GM23338 (cell line): ENCODE measurements around the gene SNTB2. TPM values are rescaled to one million over a fixed set of nuclear protein-coding genes. Genes with fewer than 3 reads are reported as not detected.
A peak's percentile ranks its signal among the peaks of the same experiment; 100 is the strongest.
"Not testable (repeated sequence)": the region's sequence is repeated elsewhere in the genome, so short reads cannot be mapped to it uniquely, and the experiment has no call there.

Source experiments
- ATAC-seq: fragments of 200-7000 bp; cut with Tn5 transposase; 3 replicates; pipeline ENCODE4 v1.9.1; 2020
- DNase-seq: peaks from one replicate; pipeline ENCODE4 v3.0.0-alpha.2; 2015; ENCODE audit warnings: low spot score
- H2AFZ ChIP-seq: fragments of 200-600 bp; sonication (generic); 2 replicates; pipeline ENCODE4 v1.8.0; 2016; ENCODE audit warnings: antibody characterized with exemption, mild to moderate bottlenecking, moderate library complexity
- H3F3A ChIP-seq: fragments of 200-600 bp; sonication (generic); replicated peaks from 2 replicates; pipeline ENCODE4 v1.8.0; 2017; ENCODE audit warnings: antibody characterized with exemption, mixed run types, low read depth
- H3K27ac ChIP-seq: fragments of 200-600 bp; sonication (generic); 2 replicates; pipeline ENCODE4 v1.6.1; 2016; ENCODE audit warnings: low read depth
- H3K27me3 ChIP-seq: fragments of 200-600 bp; sonication (generic); 2 replicates; pipeline ENCODE4 v1.8.0; 2016; ENCODE audit warnings: mild to moderate bottlenecking, mixed run types, moderate library complexity; ENCODE audit not compliant: insufficient read depth
- H3K36me3 ChIP-seq: fragments of 200-600 bp; sonication (generic); 2 replicates; pipeline ENCODE4 v1.8.0; 2016; ENCODE audit warnings: mild to moderate bottlenecking; ENCODE audit not compliant: insufficient read depth
- H3K4me1 ChIP-seq: fragments of 200-600 bp; sonication (generic); 2 replicates; pipeline ENCODE4 v1.8.0; 2016; ENCODE audit warnings: mild to moderate bottlenecking, moderate library complexity; ENCODE audit not compliant: insufficient read depth
- H3K4me2 ChIP-seq: fragments of 200-600 bp; sonication (generic); 2 replicates; pipeline ENCODE4 v1.7.1; 2017; ENCODE audit warnings: mixed run types
- H3K4me3 ChIP-seq: fragments of 200-600 bp; sonication (generic); 2 replicates; pipeline ENCODE4 v1.6.1; 2016; ENCODE audit warnings: mixed run types
- H3K79me2 ChIP-seq: fragments of 200-600 bp; sonication (generic); replicated peaks from 2 replicates; pipeline ENCODE4 v1.8.0; 2017; ENCODE audit warnings: mild to moderate bottlenecking; ENCODE audit not compliant: insufficient read depth
- H3K9me2 ChIP-seq: fragments of 200-600 bp; sonication (generic); 2 replicates; pipeline ENCODE4 v1.8.0; 2017; ENCODE audit not compliant: insufficient read depth
- H4K20me1 ChIP-seq: fragments of 200-600 bp; sonication (generic); replicated peaks from 2 replicates; pipeline ENCODE4 v1.8.0; 2017; ENCODE audit warnings: mild to moderate bottlenecking; ENCODE audit not compliant: insufficient read depth
- H3K27ac Mint-ChIP-seq: 2 replicates; pipeline ENCODE4 v1.8.0; 2020; ENCODE audit warnings: inconsistent platforms, mild to moderate bottlenecking, moderate library complexity, mixed read lengths
- H3K27me3 Mint-ChIP-seq: 3 replicates; pipeline ENCODE4 v1.8.0; 2022; ENCODE audit warnings: low read depth, mild to moderate bottlenecking, moderate library complexity, mixed read lengths, inconsistent platforms; ENCODE audit not compliant: insufficient read depth, poor library complexity
- H3K36me3 Mint-ChIP-seq: 3 replicates; pipeline ENCODE4 v1.8.0; 2021; ENCODE audit warnings: low read depth, mild to moderate bottlenecking, inconsistent platforms, moderate library complexity, mixed read lengths
- H3K4me1 Mint-ChIP-seq: 3 replicates; pipeline ENCODE4 v1.8.0; 2020; ENCODE audit warnings: mild to moderate bottlenecking, inconsistent platforms, mixed read lengths
- H3K4me3 Mint-ChIP-seq: 3 replicates; pipeline ENCODE4 v1.8.0; 2021; ENCODE audit warnings: moderate library complexity, mild to moderate bottlenecking, inconsistent platforms, mixed read lengths
- H3K9me3 Mint-ChIP-seq: 3 replicates; pipeline ENCODE4 v1.8.0; 2020; ENCODE audit warnings: moderate library complexity, mild to moderate bottlenecking, inconsistent platforms, mixed read lengths
- EZH2 ChIP-seq: fragments of 200-600 bp; sonication (generic); IDR thresholded peaks from one replicate; pipeline ENCODE4 v1.8.0; 2017; ENCODE audit warnings: antibody characterized with exemption, mild to moderate bottlenecking, low read depth; ENCODE audit not compliant: unreplicated experiment
- JUNB ChIP-seq: IDR thresholded peaks from one replicate; pipeline ENCODE4 v1.6.1; 2016; ENCODE audit warnings: antibody characterized with exemption; ENCODE audit not compliant: unreplicated experiment
- STAT1 ChIP-seq: IDR thresholded peaks from one replicate; pipeline ENCODE4 v1.6.1; 2016; ENCODE audit warnings: antibody characterized with exemption; ENCODE audit not compliant: unreplicated experiment
- ZNF114 ChIP-seq: fragments of 250-450 bp; sonication (Bioruptor Pico); IDR thresholded peaks from 2 replicates; pipeline ENCODE4 v1.5.0; 2020; ENCODE audit warnings: mild to moderate bottlenecking, moderate library complexity
- ZNF331 ChIP-seq: fragments of 250-450 bp; sonication (Bioruptor Pico); IDR thresholded peaks from 2 replicates; pipeline ENCODE4 v1.5.0; 2020; ENCODE audit warnings: low read depth, mild to moderate bottlenecking, moderate library complexity
- polyA plus RNA-seq: library from polyadenylated mRNA; unstranded; fragments of >200 nt; fragmentation: Nextera tagmentation; extraction: Ambion mirVana; gene quantifications from 2 replicates; pipeline ENCODE4 v1.2.1, GENCODE V29; 2016
- total RNA-seq: library from RNA; depleted of rRNA; stranded (reverse); fragments of >200 nt; shearing (Covaris generic); gene quantifications from 2 replicates; pipeline ENCODE4 v1.2.3, GENCODE V29; 2014
- TF ChIP-seq, protein P1 (sequence below): IDR thresholded peaks from 2 replicates; pipeline ENCODE4 v1.6.1; 2016; ENCODE audit warnings: antibody characterized with exemption
- TF ChIP-seq, protein P2 (sequence below): IDR thresholded peaks from one replicate; pipeline ENCODE4 v1.6.1; 2018; ENCODE audit warnings: antibody characterized with exemption; ENCODE audit not compliant: unreplicated experiment

The SNTB2 gene
- total and polyA plus RNA-seq, 2 experiments from 2014 or later, result 4.8 to 42.7 TPM

DNA sequence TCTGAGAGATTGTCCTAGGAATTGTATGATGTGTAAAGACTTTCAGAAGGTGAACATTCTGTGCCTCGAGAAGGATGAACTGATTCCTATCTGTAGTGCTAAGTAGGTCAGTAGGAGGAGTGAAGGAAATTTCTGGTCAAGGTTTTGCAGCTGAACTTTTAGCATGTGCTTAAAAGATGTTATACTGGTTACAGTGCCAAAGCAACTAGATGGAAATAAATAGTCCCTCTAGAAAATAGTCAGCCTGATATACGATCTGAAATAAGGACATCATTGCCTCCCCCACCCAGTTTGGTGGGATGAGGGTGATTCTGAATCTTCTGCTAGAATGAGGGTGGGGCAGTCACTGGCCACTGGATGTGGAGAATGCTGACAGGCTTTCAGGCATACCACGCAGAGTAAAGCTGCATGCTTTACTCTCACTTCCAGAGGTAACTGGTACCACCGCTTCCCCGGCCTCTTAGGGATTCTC is 66.9 kb downstream of the SNTB2 start:
- Mint-ChIP-seq H3K27ac (no peak overlapping the region), H3K4me1 (no peaks in the 10 kb centered on the region), H3K4me3 (no peak overlapping the region), H3K36me3 (peaks cover 13% of the 10 kb centered on the region; the same call in 2 of the 3 replicates), H3K9me3 (no peaks in the 10 kb centered on the region), H3K27me3 (peaks cover 3% of the 10 kb centered on the region)
- TF ChIP-seq JUNB, result no peak
- TF ChIP-seq, protein P1, sequence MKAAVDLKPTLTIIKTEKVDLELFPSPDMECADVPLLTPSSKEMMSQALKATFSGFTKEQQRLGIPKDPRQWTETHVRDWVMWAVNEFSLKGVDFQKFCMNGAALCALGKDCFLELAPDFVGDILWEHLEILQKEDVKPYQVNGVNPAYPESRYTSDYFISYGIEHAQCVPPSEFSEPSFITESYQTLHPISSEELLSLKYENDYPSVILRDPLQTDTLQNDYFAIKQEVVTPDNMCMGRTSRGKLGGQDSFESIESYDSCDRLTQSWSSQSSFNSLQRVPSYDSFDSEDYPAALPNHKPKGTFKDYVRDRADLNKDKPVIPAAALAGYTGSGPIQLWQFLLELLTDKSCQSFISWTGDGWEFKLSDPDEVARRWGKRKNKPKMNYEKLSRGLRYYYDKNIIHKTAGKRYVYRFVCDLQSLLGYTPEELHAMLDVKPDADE, result no peak
- no peak for TF ChIP-seq STAT1
- TF ChIP-seq EZH2, result no peak
- TF ChIP-seq, protein P2, sequence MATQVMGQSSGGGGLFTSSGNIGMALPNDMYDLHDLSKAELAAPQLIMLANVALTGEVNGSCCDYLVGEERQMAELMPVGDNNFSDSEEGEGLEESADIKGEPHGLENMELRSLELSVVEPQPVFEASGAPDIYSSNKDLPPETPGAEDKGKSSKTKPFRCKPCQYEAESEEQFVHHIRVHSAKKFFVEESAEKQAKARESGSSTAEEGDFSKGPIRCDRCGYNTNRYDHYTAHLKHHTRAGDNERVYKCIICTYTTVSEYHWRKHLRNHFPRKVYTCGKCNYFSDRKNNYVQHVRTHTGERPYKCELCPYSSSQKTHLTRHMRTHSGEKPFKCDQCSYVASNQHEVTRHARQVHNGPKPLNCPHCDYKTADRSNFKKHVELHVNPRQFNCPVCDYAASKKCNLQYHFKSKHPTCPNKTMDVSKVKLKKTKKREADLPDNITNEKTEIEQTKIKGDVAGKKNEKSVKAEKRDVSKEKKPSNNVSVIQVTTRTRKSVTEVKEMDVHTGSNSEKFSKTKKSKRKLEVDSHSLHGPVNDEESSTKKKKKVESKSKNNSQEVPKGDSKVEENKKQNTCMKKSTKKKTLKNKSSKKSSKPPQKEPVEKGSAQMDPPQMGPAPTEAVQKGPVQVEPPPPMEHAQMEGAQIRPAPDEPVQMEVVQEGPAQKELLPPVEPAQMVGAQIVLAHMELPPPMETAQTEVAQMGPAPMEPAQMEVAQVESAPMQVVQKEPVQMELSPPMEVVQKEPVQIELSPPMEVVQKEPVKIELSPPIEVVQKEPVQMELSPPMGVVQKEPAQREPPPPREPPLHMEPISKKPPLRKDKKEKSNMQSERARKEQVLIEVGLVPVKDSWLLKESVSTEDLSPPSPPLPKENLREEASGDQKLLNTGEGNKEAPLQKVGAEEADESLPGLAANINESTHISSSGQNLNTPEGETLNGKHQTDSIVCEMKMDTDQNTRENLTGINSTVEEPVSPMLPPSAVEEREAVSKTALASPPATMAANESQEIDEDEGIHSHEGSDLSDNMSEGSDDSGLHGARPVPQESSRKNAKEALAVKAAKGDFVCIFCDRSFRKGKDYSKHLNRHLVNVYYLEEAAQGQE, result no peak
- no peak for TF ChIP-seq ZNF331 (CRISPR knock-in tag)
- no peak for TF ChIP-seq ZNF114
- Histone ChIP-seq H3K4me1 (no peaks in the 10 kb centered on the region), H3K27ac (no peak overlapping the region), H3K4me3 (no peak overlapping the region), H3K4me2 (no peak overlapping the region), H3K36me3 (no peaks in the 10 kb centered on the region), H3K79me2 (peaks cover 21% of the 10 kb centered on the region), H3K27me3 (no peaks in the 10 kb centered on the region), H2AFZ (no peak overlapping the region), H3K9me2 (no peaks in the 10 kb centered on the region), H3F3A (no peaks in the 10 kb centered on the region), H4K20me1 (peaks cover under 1% of the 10 kb centered on the region; the same call in 1 of the 2 replicates)
- ATAC-seq (no peak), DNase-seq (no peak)

DNA sequence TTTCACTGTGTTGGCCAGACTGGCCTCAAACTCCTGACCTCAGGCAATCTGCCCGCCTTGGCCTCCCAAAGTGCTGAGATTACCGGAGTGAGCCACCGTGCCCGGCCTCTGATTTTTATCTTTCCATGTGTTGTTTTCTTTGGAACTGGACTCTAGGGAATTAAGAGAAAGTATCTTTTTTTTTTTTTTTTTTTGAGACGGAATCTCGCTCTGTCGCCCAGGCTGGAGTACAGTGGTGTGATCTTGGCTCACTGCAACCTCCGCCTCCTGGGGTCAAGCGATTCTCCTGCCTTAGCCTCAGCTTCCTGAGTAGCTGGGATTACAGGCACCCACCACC is 72.4 kb downstream of the SNTB2 start:
- H3K4me1 Mint-ChIP-seq, H3K4me2 ChIP-seq, H3K9me2 ChIP-seq, H3K36me3 ChIP-seq, H3K9me3 Mint-ChIP-seq, H3K79me2 ChIP-seq, H3K27ac Mint-ChIP-seq, H3K27me3 ChIP-seq, H3K4me3 ChIP-seq, H3K4me3 Mint-ChIP-seq, H3K27me3 Mint-ChIP-seq, H3F3A ChIP-seq, DNase-seq, H4K20me1 ChIP-seq, H3K4me1 ChIP-seq, ATAC-seq, H2AFZ ChIP-seq: not testable (repeated sequence)
- H3K27ac ChIP-seq, result 0 out of 2 replicates have a peak overlapping the region, but pooled peaks have one; percentile 39
- H3K36me3 Mint-ChIP-seq, result peaks cover 18% of the 10 kb centered on the region
